Activated T-helper 9 cell treated with anti-CD3 and anti-CD28 coated beads, Interleukin-2, amount 50 U/mL, for 16 hours (primary cell): ENCODE results near the gene PPFIBP2.
"Not testable (repeated sequence)": the region's sequence is repeated elsewhere in the genome, so short reads cannot be mapped to it uniquely, and the experiment has no call there.

Experiments used
- DNase-seq: peaks from one replicate; pipeline ENCODE4 v3.0.0-alpha.2; 2020; ENCODE audit warnings: low read depth

PPFIBP2 gene

DNA sequence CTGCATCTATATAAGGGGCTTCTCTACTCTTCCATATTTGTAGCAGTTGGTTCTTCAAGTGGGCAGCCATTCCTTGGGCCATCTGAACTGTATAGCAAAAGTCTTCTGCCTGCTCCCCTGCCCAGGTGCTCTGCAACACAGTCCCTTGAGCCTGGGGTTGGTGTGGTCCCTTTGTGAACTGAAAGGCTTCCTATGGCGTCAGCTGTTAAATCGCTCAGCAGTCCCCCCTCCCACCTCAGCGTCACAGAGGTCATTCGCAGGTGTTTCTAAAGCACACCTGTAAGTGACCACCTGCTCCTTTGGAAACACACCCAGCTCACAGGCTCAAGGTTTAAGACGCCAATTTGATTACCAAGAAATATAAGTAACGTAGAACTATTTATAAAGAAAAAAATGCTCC, 122.6 kb downstream of the PPFIBP2 start:
- DNase-seq = no peak

- no peak for DNase-seq
Measured at GRCh38 chr11:7637447-7638157, 123.8 kb downstream of the PPFIBP2 start.

DNA sequence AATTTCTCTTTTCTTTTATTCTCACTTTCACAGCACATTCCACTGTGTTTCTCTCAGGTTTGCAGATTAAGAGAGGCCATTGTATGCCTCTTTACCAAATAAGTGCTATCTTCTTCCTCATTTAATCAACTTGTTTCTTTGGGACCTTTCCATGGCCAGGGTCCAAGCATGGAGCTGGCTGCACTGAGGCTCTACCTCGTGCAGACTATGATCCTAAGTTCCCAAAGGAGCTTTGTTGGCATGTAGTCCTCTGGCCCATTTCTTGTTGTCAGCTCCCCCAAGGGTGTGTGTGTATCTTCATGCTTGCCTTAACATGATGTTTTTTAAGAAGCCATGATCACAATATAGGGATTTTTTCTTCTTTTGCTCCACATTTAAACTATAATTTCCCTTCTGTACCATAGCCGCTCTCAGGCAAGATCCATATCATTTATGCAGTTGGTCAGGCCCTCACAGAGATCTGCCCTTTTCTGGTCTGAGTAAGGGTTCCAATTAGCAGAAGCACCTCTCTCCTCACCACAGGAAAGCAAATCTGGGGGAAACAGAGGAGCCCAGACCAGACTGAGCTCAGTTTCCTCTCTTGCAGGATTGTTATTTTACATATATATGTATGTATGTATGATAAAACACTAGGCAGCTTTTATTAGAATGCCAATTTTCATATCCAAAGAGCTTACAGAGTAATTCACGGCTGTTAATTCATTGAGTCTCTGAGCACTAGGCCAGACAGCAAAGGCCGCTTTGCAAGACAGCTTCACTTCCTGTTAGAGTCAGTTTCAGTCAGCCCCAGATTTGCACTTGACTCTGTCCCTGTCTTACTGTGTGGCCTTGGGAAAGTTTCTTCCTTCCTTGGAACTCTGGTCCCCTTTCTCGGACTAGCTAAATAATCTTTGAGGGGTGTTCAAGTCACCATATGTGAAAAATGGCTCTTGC, 125.2 kb downstream of the PPFIBP2 start:
- no peak for DNase-seq

DNA sequence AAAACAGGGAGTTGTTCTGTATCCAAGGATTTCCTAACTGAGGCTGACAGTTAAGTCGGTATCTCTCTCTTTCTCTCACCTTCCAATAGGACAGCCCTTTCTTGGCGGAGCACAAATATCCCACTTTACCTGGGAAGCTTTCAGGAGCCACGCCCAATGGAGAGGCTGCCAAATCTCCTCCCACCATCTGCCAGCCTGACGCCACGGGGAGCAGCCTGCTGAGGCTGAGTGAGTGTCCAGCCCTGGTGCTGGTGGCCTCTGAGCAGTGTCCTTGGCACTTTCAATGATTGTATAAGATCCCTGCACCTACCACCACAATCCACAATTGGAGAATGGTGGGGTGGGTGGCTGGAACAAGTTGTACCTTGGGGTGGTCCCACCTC, 125.8 kb downstream of the PPFIBP2 start:
- no peak for DNase-seq

DNA sequence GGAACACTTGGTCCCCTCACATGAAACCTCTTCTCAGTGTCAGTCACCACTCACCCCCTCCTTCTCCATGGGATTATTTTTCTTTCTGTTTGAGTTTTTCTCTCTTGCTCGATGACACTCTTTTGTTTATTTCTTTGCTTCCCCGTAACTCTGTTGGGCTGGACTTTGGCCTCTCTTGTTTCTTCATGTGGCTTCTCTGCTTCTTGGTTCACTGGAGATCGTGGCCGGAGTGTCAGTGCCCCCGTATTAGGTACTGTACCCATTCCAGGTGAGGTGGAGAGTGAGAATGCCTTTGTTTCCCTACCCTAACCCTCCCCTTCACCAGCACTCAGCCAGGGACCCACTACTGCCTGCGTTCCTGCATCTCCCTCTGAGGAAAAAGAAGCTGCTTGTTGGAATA, 127.0 kb downstream of the PPFIBP2 start:
- no peak for DNase-seq

- DNase-seq = no peak
Measured at GRCh38 chr11:7642747-7643146, 128.9 kb downstream of the PPFIBP2 start.

DNA sequence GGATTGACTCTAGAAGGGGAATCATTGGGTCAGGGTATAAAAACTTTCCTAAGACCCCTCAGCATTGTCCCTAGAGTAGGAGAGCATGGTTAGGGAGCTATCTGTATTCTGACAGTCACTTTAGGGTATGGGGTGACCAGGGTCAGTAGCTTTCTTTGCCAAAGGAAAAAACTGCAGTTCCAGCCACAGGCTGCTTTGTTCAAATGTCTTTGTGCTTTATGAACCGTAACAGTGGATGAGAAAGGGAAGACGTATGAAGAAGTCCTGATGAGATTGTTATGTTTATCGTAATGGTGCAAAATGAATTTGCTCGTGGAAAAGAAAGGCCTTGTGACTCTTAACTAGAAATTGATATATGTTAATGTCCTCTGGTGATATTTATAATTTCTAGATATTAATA, 129.5 kb downstream of the PPFIBP2 start:
- no peak for DNase-seq

- no peak for DNase-seq
Measured at GRCh38 chr11:7645206-7645605, 131.4 kb downstream of the PPFIBP2 start.

- no peak for DNase-seq
Measured at GRCh38 chr11:7646866-7647265, 133.1 kb downstream of the PPFIBP2 start.

- no peak for DNase-seq
Measured at GRCh38 chr11:7648264-7648663, 134.5 kb downstream of the PPFIBP2 start.

DNA sequence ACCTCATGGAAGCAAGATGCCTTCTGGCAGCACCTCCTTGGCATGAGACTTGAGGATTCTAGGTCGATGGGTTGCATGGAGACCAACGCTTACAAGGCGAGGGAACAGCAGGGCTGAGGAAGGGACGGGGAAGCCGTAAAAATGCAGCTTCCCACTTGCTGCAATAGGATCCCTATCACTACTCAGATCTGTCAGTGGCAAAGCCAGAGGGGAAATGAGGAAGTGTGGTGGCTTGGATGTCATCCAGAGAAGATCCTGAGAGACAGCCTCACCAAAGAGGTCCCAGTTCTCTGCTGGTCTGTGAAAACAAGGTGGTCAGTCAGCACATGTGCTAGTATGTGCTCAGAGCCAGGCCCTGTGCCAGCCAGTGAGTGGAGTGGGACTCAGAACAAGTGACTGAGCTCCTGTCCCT, 137.3 kb downstream of the PPFIBP2 start:
- no peak for DNase-seq

GRCh38 chr11:7651700-7652099, 137.9 kb downstream of the PPFIBP2 start:
- no peak for DNase-seq

- DNase-seq = no peak
Measured at GRCh38 chr11:7654195-7654705, 140.5 kb downstream of the PPFIBP2 start.

GRCh38 chr11:7655253-7656217, 141.7 kb downstream of the PPFIBP2 start:
- DNase-seq = no peak

- DNase-seq = no peak
Measured at GRCh38 chr11:7656704-7657103, 142.9 kb downstream of the PPFIBP2 start.

- DNase-seq = no peak
Measured at GRCh38 chr11:7657306-7658025, 143.7 kb downstream of the PPFIBP2 start.

- not testable (repeated sequence) for DNase-seq
Measured at GRCh38 chr11:7663531-7663930, 149.7 kb downstream of the PPFIBP2 start.

GRCh38 chr11:7664867-7665266, 151.1 kb downstream of the PPFIBP2 start:
- no peak for DNase-seq

DNA sequence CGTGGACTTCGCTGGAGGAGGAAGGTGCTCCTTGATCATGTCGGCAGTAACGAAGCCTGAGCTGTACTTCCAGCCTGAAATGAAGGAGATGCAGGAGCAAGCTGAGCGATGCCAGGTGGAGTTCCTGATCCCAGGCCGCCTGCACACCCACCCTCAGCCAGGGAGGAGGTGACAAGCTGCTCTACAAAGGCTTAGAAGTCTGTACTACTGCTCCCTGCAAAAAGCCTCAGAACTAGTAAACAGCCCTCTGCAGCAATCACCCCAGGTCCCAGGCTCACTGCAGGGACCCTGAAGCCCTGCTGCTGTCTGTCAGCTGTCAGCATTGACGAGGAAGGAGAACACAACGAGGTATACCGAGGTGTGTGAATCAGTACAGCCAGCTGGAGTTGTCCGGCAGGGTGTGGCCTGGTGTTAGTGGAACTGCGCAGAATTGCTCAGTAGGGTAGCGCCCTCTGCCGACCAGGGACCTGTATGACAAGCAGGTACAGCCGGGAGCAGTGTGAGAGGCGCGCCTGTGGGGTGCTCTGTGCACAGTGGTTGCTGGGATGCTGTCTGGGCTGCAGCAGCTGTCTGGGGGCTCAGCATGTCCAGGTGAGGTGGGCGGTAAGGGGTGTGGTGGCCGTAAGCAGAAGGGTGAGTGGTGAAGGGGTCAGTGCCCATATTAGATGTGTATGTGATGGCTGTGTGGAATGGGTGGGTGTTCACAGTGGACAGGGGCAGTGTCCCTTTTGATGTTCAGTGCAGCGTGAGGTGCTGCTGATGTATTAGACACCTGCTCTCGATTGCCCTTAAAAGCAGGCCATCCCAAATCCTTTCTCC, 151.9 kb downstream of the PPFIBP2 start:
- DNase-seq = peak; percentile 37

- no peak for DNase-seq
Measured at GRCh38 chr11:7666292-7666866, 152.6 kb downstream of the PPFIBP2 start.
